T-helper 1 cell treated with Interleukin-12 subunit alpha and Interleukin-12 subunit beta and Interleukin-4 antibody, amounts not matched to agents 30 ng/mL and 1 ng/mL, for 36 hours (primary cell): ENCODE data around the gene TMEM59L. TPM values are rescaled to one million over a fixed set of nuclear protein-coding genes. Genes with fewer than 3 reads are reported as not detected.

Experiments
- intact Hi-C: fragments of 100-400 bp; cut with micrococcal nuclease; formaldehyde crosslinking; loops from one replicate; pipeline ENCODE4 v1.15.1; 2024
- total RNA-seq: library from RNA; stranded (reverse); gene quantifications from 2 replicates; pipeline ENCODE4 v1.2.3, GENCODE V29; 2022

TMEM59L gene
- 0.15 TPM in 1 of 2 replicates, not detected in the other for total RNA-seq

DNA sequence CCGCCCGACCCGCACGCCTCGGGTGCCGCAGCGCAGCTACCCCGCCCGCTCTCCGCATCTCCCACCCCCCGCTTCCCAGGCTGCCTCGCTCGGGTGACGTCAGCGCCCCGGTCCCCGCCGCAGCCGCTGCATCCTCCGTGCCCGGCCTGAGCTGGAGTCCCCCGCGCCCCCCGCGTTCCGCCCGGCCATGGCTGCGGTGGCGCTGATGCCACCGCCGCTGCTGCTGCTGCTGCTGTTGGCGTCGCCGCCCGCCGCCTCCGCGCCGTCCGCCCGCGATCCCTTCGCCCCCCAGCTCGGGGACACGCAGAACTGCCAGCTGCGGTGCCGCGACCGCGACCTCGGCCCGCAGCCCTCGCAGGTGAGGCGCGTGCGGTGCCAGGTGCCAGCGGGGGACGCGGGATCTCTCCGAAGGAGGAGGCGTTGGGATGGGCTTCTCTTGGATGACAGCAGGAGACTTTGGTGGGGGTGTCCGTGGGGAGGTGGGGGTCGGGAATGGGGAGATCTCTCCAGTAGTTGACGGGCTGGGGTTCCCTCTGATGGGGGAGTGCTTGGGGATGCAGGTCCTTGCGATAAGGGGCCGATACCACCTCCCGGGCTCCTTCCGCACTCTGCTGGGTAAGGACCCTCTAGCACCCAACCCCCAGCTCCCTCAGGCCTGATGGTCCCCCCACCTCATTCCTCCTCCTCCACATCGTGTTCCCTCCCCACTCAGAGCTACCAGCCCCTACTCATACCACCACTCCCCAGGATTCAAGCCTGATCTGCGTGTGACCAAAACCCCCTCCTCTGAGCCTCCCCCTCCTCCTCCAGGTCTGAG lies at the start of gene TMEM59L:
TSS of gene TMEM59L (plus strand) at position 99 of the 817 bp plus-strand sequence. CDS start at position 188, 89 bp downstream.
- intact Hi-C loops: no loop called here

- intact Hi-C loops: no loop called here
Measured at GRCh38 chr19:18566953-18567352, 45.7 kb upstream of the TMEM59L start.

- intact Hi-C loops: no loop called here
Measured at GRCh38 chr19:18568367-18568766, 44.3 kb upstream of the TMEM59L start.

DNA sequence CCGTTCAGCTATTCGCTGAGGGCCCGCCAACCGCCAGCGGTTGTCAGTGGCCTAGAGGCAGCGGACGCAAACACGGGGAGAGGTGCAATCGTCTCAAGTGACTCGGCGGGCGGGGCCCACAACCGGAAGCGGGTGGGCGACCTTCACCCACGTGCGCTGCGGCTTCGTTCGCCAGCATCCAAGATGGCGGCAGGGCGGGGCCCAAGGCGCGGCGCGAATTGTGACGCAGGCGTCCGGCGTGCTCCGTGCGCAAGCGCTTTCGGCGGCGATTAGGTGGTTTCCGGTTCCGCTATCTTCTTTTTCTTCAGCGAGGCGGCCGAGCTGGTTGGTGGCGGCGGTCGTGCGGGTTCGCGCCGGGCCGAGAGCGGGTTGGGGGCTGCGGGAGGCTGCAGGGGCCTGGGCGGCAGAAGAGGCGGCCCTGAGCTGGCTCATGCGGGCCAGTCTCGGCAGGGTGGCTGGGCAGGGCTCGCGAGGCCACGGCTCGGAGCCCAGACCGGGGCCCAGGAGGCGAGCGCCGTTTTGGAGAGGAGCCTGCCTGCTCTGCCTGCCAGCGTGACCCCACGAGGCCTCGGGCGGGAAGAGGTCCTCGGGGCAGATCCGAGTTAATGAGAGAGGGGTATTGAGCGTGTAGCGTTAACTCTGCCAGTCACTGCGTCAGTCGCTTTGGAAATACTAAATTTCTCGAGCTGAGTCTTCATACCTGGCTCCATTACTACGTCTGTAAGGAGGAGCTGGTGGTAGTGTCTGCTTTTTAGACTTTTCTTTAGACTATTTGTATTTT lies 40.9 kb upstream of the TMEM59L start, which contains the start of gene UBA52:
TSS of gene UBA52 (plus strand) at position 294 of the 781 bp plus-strand sequence. CDS start 1,444 bp downstream, outside the sequence.
- intact Hi-C loops: loop anchor here (1.0 to 5.0 kb wide), 10 partner anchors 14 to 621 kb away; partner anchors contain the start of genes BORCS8, COPE, CRTC1 and DDX49

DNA sequence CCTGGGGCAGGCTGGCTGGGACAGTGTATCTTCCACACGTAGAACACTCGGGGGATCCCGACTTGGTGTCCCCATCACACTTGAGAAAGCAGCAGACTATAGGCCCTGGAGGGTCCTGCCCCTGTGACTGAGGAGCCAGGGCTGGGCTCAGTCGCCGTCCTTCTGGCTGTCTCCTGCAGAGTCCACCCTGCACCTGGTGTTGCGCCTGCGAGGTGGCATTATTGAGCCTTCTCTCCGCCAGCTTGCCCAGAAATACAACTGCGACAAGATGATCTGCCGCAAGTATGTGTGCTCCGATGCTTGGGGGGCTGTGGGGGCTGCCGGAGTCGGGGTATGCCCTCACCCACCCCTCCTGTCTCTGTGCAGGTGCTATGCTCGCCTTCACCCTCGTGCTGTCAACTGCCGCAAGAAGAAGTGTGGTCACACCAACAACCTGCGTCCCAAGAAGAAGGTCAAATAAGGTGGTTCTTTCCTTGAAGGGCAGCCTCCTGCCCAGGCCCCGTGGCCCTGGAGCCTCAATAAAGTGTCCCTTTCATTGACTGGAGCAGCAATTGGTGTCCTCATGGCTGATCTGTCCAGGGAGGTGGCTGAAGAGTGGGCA lies 37.9 kb upstream of the TMEM59L start:
- intact Hi-C loops: loop anchor here (5.0 kb wide), 1 partner anchor 112 kb away; no protein-coding TSS in a partner anchor

GRCh38 chr19:18576383-18576782 lies 36.3 kb upstream of the TMEM59L start:
- intact Hi-C loops: no loop called here

- intact Hi-C loops: no loop called here
Measured at GRCh38 chr19:18577365-18577914, 35.2 kb upstream of the TMEM59L start.

DNA sequence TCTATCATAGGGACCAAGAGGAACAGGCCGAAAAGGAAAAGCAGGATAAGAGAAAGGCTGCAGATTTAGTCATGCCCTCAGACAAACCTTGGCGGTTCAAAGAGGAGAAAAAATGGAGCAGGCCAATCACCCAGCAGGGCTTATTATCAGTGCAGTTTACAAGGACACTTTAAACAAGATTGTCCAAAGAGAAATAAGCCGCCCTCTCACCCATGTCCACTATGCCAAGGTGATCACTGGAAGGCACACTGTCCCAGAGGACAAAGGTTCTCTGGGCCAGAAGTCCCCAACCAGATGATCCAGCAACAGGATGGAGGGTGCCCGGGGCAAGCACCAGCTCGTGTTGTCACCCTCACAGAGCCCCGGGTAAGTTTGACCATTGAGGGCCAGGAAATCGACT lies 32.4 kb upstream of the TMEM59L start:
- intact Hi-C loops: no loop called here

DNA sequence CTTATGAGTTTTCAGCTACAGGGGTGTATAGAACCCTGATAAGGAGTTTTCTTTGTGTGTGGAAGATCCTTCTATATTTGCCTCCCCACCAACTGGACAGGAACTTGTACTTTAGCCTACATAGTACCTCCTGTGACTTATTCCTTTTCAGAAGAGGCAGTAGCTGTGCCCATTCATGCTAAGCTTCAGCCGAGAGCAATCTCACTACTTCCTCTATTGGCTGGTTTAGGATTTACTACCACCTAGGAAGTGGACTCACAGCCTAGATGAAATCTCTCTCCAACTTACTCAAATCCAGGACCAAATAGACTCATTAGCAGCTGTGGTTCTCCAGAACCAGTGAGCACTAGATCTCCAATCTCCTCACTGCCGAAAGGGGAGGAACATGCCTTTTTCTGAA lies 26.4 kb upstream of the TMEM59L start:
- intact Hi-C loops: loop anchor here (5.0 kb wide), 2 partner anchors 246 to 331 kb away; partner anchors contain the start of genes COPE, DDX49 and UPF1

DNA sequence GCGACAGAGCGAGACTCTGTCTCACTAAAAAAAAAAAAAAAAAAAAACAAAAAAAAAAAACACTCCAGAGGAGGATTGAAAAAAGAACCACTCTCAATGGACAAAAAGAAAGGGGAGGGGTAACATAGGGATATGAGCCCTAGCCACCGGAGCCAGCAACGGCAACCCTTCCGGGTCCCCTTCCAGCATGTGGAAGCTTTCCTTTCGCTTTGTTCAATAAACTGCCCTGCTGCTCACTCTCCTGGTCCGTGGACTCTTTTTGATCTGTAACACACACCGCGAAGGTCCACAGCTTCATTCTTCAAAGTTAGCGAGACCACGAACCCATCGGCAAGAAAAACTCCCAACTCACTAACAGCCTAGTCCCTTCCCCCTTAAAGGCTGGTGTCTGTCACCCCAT lies 25.1 kb upstream of the TMEM59L start:
- intact Hi-C loops: loop anchor here (5.0 kb wide), 2 partner anchors 245 to 330 kb away; partner anchors contain the start of genes COPE, DDX49 and UPF1

- intact Hi-C loops: loop anchor here (1.0 to 5.0 kb wide), 5 partner anchors 31 to 329 kb away; partner anchors contain the start of genes COPE, DDX49, KXD1 and UPF1
Measured at GRCh38 chr19:18587962-18588610, 24.6 kb upstream of the TMEM59L start.

GRCh38 chr19:18588611-18589379 lies 23.9 kb upstream of the TMEM59L start, which contains the start of gene REX1BD:
REX1BD (plus strand) TSS chr19:18588798; CDS start chr19:18588802, 4 bp downstream.
- intact Hi-C loops: loop anchor here (1.0 to 5.0 kb wide), 9 partner anchors 17 to 329 kb away; partner anchors contain the start of genes COPE, CRTC1, DDX49 and ELL

DNA sequence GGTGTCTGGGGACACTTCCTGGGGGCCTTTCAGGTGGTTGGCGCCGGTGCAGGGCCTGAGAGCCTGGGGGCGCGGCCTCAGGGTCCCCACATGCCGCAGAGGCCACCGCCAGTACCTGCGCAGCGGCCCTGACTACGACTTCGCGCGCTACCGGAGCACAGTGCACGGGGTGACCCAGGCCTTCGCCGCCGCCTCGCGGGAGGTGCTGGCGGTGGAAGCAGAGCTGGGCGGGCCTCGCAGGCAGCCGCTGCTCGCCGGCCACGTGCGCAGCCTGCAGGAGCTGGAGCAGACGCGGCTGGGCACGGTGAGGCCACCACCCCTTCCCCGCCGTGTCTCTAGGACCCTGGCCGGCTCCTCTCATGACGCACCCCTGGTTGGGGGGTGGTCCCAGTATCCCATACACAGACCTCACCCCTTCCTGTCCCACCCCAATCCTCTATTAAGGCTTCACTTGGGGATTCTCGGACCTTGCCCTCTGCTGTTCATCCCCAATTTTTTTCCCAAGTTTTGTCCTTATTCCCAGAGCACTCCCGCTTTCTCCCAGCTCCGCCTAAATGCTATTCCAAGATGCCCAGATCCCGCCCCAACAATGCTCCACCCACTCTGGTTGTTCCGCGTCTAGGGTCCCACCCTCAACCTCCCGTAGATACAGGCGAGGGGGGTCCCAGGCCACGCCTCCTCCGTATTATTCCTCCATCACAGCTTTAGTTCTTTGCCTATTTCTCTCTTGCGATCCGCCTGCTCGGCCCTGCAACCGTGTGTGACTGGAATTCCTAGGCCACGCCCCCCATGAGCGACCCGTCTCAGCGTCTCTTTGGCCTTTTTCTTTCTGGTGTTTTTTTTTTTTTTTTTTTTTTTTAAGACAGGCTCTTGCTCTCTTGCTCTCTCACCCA lies 23.0 kb upstream of the TMEM59L start:
- intact Hi-C loops: loop anchor here (1.0 to 5.0 kb wide), 8 partner anchors 18 to 328 kb away; partner anchors contain the start of genes COPE, CRTC1, DDX49 and ELL

DNA sequence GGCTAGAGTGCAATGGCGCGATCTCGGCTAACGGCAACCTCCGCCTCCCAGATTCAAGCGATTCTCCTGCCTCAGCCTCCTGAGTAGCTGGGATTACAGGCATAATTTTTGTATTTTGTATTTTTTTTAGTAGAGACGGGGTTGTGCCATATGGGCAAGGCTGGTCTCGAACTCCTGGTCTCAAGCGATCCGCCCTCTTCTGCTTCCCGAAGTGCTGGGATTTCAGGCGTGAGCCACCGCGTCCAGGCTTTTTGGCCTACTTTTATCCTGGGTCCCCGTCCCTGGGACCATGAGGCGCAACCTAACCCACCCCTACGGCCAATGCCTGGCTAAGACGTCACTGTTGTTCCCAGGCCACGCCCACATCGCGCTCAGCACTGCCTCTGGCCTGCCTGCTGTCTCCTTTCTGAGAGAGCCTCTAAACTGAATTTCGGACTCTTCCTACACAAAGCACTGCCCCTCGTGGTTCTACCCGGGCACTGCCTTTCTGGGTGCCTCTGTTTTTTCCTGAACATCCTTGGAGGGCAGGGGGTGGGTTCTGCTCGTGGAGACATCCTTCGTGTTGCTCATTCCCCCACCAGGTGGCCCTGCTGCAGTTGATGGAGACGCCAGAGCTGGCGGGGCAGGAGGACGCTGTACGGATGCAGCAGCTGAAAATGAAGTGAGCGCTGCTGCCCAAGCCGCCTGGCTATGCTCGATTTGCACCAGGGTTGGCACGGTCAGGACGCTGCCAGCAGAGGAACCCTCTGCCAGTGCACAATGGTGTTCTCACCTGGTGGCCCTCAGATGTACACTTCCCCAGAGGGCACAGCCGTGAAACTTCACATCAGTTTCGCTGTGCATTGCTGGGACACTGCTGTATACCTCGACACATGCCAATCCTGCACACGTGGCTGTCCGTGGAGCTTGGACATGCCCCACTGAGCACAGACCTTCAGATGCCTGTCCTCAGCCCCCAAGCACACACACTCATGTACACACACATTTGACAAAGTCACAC lies 22.1 kb upstream of the TMEM59L start:
- intact Hi-C loops: loop anchor here (5.0 kb wide), 1 partner anchor 257 kb away; no protein-coding TSS in a partner anchor

DNA sequence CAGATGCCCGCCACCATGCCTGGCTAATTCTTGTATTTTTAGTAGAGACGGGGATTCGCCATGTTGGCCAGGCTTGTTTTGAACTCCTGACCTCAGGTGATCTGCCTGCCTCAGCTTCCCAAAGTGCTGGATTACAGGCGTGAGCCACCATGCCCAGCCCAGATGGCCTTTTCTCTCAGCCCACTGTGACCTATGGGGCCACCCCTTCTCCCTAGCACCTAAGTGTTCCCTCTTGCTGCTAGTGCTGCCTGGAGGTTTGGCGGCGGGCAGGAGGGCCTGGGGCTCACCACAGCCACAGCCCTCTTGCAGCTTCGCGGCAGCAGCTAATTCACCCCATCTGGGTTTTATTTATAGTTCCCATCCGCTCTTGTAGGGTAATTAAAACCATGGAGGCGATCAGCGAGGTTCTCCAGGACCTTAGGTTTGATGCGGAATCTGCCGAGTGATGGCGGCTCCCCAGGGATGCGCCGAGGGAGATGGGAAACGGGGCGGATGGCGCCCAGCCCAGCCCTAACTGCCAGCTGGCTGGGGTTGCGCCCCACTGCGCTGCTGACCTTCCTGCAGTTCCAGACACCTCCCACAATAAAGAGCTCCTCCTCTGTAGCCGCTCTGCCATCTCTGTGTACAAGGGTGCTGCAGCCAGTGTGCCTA lies 20.8 kb upstream of the TMEM59L start:
- intact Hi-C loops: loop anchor here (5.0 kb wide), 1 partner anchor 255 kb away; no protein-coding TSS in a partner anchor

- intact Hi-C loops: loop anchor here (5.0 kb wide), 1 partner anchor 255 kb away; no protein-coding TSS in a partner anchor
Measured at GRCh38 chr19:18592732-18593131, 19.9 kb upstream of the TMEM59L start.
